Ovary (tissue), 3 donors: ENCODE data around the gene CDKAL1.

ENCODE experiments used
- EP300 ChIP-seq: sonication (generic); formaldehyde crosslinking; IDR thresholded peaks from one replicate; pipeline ENCODE4 v1.6.1; 2017; ENCODE audit warnings: antibody characterized with exemption
- POLR2A ChIP-seq: fragments of 450-650 bp; IDR thresholded peaks from one replicate; pipeline ENCODE4 v1.6.1; 2017; ENCODE audit warnings: antibody characterized with exemption, mild to moderate bottlenecking, moderate library complexity
- TF ChIP-seq, protein P1 (sequence below), 3 donors: fragments of 450-650 bp in 2 of 3; fragments of 200-600 bp in 1 of 3; IDR thresholded peaks; one replicate each; pipeline versions ENCODE4 v1.5.1 to v1.8.0; 2016 to 2022; ENCODE audit warnings: antibody characterized with exemption in 3 of 3, mild to moderate bottlenecking in 1 of 3
- donor health status: DM: no; HTN: no; CAD: no.

DNA sequence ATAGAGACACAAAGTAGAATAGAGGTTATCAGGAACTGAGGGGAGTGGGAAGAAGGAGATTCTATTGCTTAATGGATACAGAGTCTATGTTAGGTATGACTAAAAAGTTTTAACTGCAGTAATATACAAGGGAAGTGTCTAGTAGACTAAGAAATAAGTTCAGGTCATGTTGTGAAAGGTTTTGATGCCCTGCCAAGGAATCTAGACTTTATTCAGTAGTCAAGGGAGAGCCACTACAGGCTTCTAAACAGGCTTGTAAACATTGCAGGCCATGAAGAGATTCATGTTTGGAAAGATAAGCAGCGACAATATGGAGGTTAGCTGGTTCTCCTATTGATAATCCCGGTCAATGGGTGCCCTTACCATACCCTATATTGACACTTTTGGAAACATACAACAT lies 706.5 kb downstream of the CDKAL1 start:
- TF ChIP-seq, protein P1, sequence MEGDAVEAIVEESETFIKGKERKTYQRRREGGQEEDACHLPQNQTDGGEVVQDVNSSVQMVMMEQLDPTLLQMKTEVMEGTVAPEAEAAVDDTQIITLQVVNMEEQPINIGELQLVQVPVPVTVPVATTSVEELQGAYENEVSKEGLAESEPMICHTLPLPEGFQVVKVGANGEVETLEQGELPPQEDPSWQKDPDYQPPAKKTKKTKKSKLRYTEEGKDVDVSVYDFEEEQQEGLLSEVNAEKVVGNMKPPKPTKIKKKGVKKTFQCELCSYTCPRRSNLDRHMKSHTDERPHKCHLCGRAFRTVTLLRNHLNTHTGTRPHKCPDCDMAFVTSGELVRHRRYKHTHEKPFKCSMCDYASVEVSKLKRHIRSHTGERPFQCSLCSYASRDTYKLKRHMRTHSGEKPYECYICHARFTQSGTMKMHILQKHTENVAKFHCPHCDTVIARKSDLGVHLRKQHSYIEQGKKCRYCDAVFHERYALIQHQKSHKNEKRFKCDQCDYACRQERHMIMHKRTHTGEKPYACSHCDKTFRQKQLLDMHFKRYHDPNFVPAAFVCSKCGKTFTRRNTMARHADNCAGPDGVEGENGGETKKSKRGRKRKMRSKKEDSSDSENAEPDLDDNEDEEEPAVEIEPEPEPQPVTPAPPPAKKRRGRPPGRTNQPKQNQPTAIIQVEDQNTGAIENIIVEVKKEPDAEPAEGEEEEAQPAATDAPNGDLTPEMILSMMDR (IDR thresholded peaks at IDR 0.05): no peak
- TF ChIP-seq POLR2A: no peak
- TF ChIP-seq EP300: no peak
